ENCODE data around the gene CLIP2.
A peak's percentile ranks its signal among the peaks of the same experiment; 100 is the strongest.

Gene CLIP2

DNA sequence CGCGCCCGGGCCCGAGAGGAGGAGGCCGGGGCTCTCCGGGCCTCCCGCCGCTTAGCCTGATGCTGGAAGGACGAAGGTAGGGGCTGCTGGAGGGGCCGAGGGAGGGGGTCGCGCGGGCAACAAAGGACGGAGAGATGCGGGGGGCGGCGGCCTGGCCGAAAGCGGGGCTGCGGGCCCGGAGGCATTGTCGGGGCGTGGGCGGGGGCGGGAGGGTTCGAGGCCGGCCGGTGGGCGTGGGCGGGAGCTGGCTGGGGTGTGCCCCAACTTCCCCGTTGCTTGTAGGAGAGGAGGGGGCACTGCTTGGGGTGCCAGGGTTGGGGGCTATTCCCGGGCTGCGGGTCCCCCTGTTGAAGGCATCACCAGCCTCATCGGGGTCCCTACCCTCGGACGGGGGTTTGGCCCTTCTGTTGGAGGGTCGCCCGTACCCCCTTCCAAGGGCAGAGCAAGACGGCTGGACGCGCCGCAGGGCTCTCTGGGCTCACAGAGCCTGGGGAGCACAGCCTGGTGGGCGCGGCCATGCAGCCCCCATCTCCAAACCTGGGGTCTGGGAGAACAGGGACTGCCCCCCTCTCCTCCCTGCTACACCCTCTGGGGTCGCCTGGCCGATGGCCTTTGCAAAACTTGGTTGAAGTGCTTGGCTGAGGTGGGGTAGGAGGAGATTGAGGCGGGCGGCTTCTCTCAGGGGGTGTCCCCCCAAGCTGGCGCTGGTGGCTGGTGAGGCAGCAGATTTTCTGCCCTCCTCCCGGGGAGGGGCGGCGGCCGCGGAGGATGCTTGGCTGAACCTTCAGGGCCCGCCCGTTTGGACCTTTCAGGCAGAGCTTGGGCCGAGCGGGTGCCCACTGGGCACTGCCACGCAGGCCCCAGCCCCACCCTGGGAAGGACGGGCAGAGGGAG, 699 bp downstream of the CLIP2 start:
- Histone ChIP-seq H3K4me1 (ENCODE audit: insufficient read depth, low read length) (peaks cover 20% of the 10 kb centered on the region), H3K36me3 (ENCODE audit: insufficient read depth, low read length) (no peaks in the 10 kb centered on the region), H3K4me3 (ENCODE audit: low read length) (peak overlapping the region; percentile 84), H3K27me3 (ENCODE audit: insufficient read depth, low read length) (peaks cover 23% of the 10 kb centered on the region), H3K27ac (ENCODE audit: low read depth, low read length) (no peak overlapping the region), H3K9me3 (ENCODE audit: insufficient read depth, low read depth, low read length) (no peaks in the 10 kb centered on the region), H3K9ac (ENCODE audit: low read depth, low read length) (peak overlapping the region; percentile 79)
- WGBS = 1% methylated on average over 60 of the region's 60 CpGs

DNA sequence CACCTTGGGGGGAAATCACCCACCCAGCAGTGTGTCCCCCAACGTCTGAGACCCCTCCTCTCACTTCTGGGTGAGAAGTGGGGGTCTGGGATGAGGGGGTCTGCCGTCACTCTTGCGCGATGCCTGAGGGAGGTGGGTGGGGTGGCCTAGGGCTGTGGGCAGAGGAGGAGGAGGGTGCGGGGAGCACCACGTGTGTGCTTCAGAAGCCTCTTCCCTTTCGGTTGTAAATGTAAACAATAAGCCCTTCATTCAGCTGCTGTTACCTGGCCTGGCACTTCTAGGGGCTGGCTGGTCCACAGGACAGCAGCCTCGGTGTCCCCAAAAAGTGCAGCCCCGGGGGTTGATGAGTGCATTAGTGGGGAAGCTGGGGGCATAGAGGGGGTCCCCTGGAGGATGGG, 1.3 kb downstream of the CLIP2 start:
- H3K27ac ChIP-seq (ENCODE audit: low read depth, low read length) = no peak overlapping the region
- 16% methylated on average over 8 of the region's 9 CpGs for WGBS

DNA sequence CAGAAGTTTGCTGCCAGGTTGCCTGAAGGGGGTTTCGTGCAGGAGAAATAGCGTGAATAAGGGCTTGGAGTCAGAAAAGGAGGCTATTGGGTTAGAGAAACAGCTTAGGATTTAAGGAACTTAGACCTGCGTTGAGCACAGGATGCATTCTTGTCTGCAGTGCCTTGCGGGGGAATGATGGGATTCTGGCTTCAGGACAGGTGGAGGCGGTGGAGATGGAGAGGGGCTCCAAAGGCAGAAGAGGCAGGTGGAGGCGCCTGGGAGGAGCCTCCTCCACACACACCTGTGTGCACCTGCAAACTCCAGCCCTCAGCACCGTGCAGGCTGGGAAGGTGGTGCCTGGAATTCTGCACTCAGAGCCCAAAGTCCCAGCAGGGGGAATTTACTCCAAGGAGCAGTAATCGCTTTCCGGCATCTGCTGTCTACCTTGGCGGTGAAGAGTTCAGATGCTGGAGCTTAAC, 1.8 kb downstream of the CLIP2 start:
- H3K9me3 ChIP-seq (ENCODE audit: insufficient read depth, low read depth, low read length) = no peaks in the 10 kb centered on the region
- H3K36me3 ChIP-seq (ENCODE audit: insufficient read depth, low read length) = no peaks in the 10 kb centered on the region
- WGBS = 64% methylated on average over 10 of the region's 10 CpGs
- H3K27me3 ChIP-seq (ENCODE audit: insufficient read depth, low read length) = peaks cover 23% of the 10 kb centered on the region
- H3K4me1 ChIP-seq (ENCODE audit: insufficient read depth, low read length) = peaks cover 19% of the 10 kb centered on the region
- H3K4me3 ChIP-seq (ENCODE audit: low read length) = peak overlapping the region; percentile 84
- H3K9ac ChIP-seq (ENCODE audit: low read depth, low read length) = no peak overlapping the region
- H3K27ac ChIP-seq (ENCODE audit: low read depth, low read length) = no peak overlapping the region

More for the DNA sequence above, 1.3 kb downstream of the CLIP2 start:
- Histone ChIP-seq H3K36me3 (ENCODE audit: insufficient read depth, low read length) (no peaks in the 10 kb centered on the region), H3K9ac (ENCODE audit: low read depth, low read length) (no peak overlapping the region), H3K27me3 (ENCODE audit: insufficient read depth, low read length) (peaks cover 23% of the 10 kb centered on the region), H3K4me3 (ENCODE audit: low read length) (peak overlapping the region; percentile 84), H3K4me1 (ENCODE audit: insufficient read depth, low read length) (peaks cover 19% of the 10 kb centered on the region), H3K9me3 (ENCODE audit: insufficient read depth, low read depth, low read length) (no peaks in the 10 kb centered on the region)

DNA sequence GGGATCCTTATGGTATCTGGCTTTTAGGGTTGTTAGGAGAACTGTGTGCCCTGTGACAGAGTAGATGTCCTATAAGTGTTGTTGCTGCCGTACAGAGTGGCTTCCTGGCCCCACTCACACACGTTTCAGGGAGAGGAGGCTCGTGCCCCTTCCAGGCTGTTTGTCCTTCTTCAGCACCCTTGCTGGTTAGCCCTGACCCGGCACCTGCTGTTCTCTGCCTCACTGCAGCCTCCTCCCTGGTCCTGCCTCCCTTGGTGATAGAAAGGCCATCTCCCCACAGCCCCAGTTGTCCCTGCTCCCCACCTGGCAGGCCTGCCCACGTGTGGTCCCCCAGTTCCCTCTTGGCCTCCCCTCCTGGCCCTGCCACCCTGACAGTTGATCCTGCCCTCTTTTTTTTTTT, 2.3 kb downstream of the CLIP2 start:
- no peak overlapping the region for H3K27ac ChIP-seq (ENCODE audit: low read depth, low read length)
- no peak overlapping the region for H3K9ac ChIP-seq (ENCODE audit: low read depth, low read length)
- H3K4me1 ChIP-seq (ENCODE audit: insufficient read depth, low read length) = peaks cover 19% of the 10 kb centered on the region
- no peak overlapping the region for H3K4me3 ChIP-seq (ENCODE audit: low read length)
- no peaks in the 10 kb centered on the region for H3K36me3 ChIP-seq (ENCODE audit: insufficient read depth, low read length)
- WGBS = 91% methylated on average over 5 of the region's 5 CpGs
- H3K9me3 ChIP-seq (ENCODE audit: insufficient read depth, low read depth, low read length) = no peaks in the 10 kb centered on the region
- H3K27me3 ChIP-seq (ENCODE audit: insufficient read depth, low read length) = peaks cover 23% of the 10 kb centered on the region

DNA sequence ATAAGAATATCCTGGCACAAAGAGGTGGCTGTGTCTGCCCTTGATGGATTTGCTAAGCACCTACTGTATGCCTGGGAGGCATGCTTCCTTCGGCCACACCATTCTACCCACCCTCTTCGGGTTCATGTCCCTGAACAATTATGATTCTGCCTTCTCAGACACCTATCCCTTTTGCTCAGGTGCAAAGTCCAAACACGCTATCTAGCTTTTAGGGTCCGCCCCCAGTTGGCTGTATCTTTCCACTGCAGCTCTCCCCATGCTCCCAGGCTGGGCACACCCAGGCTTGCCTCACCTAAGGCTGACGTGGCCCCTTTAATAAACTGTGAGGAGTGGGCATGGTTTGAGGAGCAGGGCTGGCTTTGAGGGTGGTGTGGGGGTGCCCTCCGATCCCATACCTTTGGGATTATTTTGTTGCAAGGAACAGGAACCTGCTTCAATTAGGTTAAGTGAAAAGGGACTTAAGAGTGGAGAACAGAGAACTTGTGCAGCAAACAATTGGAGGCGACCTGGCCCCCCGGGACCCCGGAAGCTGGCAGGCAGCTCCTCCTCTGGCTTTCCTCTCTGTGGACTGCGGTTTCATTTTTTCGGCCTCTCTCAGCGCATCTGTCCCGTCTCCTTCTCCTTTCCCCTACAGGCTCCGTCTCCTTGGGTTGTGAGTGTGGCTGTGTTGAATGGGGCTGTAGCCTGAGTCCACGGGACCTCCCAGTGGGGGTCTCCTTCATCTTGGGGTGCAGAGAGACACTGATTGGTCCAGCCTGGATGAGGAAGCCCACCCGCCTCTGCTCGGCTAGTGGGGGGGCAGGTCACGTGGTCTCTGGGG, 3.8 kb downstream of the CLIP2 start:
- Histone ChIP-seq H3K9ac (ENCODE audit: low read depth, low read length) (no peak overlapping the region), H3K4me1 (ENCODE audit: insufficient read depth, low read length) (peaks cover 19% of the 10 kb centered on the region), H3K27me3 (ENCODE audit: insufficient read depth, low read length) (peaks cover 22% of the 10 kb centered on the region), H3K27ac (ENCODE audit: low read depth, low read length) (no peak overlapping the region), H3K36me3 (ENCODE audit: insufficient read depth, low read length) (no peaks in the 10 kb centered on the region), H3K9me3 (ENCODE audit: insufficient read depth, low read depth, low read length) (no peaks in the 10 kb centered on the region), H3K4me3 (ENCODE audit: low read length) (no peak overlapping the region)
- 88% methylated on average over 14 of the region's 18 CpGs for WGBS

DNA sequence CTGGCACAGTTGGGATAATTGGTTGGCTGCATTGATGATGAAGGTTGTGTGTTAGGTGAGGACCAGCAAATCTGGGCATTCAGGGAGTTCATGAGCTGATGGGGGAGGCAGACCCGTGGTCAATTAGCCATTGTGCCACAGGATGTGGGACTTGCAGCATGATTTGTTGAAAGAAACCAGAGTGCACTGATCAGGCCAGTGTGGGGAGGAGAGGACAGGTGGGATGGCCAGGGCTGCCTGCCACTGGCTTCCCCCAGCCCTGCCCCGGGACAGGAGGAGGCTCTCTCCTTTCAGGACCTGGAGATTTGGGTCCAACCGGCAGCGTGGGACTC, 4.3 kb downstream of the CLIP2 start:
- Histone ChIP-seq H3K4me1 (ENCODE audit: insufficient read depth, low read length) (peaks cover 14% of the 10 kb centered on the region), H3K27ac (ENCODE audit: low read depth, low read length) (no peak overlapping the region), H3K27me3 (ENCODE audit: insufficient read depth, low read length) (peaks cover 16% of the 10 kb centered on the region), H3K4me3 (ENCODE audit: low read length) (no peak overlapping the region), H3K36me3 (ENCODE audit: insufficient read depth, low read length) (no peaks in the 10 kb centered on the region), H3K9ac (ENCODE audit: low read depth, low read length) (no peak overlapping the region), H3K9me3 (ENCODE audit: insufficient read depth, low read depth, low read length) (no peaks in the 10 kb centered on the region)
- WGBS = 73% methylated on average over 4 of the region's 4 CpGs

DNA sequence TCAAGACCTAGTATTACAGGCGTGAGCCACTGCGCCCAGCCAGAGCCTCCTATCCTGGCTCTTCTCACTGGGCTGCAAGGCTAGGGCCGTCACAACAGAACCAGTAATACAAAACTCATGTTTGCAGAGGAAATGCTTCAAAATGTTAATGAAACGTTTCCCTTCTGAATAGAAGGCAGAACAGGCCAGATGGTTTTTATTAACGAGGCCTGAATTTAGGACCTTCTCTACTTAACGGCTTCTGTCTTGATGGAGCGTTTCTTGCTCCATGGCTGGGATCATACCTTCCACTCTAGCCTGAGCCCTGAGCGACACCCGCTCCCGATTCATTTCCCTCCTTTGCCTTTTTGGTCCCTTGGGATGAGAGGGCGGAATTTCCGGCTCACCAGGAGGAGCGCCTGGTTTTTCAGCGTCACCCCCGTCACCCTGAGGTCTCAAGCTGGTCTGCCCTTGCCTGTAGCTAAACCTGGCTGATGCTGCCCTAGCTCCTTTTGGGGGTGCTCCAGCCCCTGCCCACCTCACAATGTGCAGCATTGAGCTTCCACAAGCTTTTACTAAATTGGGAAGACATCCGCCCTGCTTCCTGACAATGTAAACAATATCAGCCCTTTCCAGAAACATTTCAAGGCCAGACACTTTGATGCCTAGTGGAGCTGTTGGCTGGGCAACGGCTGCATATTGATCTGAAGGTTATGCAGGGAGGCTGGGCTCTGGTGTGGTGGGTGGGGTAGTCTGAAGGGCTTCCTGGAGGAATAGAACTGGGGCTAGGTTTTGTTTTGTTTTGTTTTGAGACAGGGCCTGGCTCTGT, 5.2 kb downstream of the CLIP2 start:
- WGBS = 67% methylated on average over 17 of the region's 17 CpGs
- Histone ChIP-seq H3K27ac (ENCODE audit: low read depth, low read length) (no peak overlapping the region), H3K27me3 (ENCODE audit: insufficient read depth, low read length) (peaks cover 11% of the 10 kb centered on the region), H3K4me1 (ENCODE audit: insufficient read depth, low read length) (peaks cover 14% of the 10 kb centered on the region), H3K9ac (ENCODE audit: low read depth, low read length) (0 out of 2 replicates have a peak overlapping the region, but pooled peaks have one; percentile 5), H3K9me3 (ENCODE audit: insufficient read depth, low read depth, low read length) (no peaks in the 10 kb centered on the region), H3K36me3 (ENCODE audit: insufficient read depth, low read length) (no peaks in the 10 kb centered on the region), H3K4me3 (ENCODE audit: low read length) (no peak overlapping the region)

DNA sequence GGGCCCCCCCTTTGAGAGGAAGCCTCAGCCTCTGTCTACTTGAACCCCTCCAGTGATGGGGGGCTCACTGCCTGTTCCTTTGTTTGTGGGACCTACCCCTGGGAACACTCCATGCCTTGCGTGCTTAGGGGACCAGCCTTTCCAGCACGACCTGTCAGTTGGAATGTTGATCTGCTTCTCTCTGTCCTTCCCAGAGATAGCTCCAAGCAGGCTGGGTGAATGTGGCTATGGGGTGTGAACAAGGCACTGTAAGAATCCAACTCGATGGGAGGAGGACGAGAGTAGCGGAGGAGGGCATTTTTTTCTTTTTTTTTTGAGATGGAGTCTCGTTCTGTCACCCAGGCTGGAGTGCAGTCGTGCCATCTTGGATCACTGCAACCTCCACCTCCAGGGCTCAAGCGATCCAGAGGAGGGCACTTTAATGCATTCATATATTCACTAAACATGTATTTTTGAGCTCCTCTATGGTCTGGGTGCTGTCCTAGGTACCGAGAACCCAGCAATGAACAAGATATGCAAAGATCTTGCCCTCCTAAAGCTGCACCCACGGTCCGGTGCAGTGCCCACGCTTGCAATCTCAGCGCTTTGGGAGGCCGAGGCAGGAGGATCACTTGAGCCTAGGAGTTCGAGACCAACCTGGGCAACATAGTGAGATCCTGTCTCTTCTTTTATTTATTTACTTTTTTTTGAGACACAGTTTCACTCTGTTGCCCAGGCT, 8.5 kb downstream of the CLIP2 start:
- Histone ChIP-seq H3K4me1 (ENCODE audit: insufficient read depth, low read length) (peaks cover 9% of the 10 kb centered on the region), H3K36me3 (ENCODE audit: insufficient read depth, low read length) (no peaks in the 10 kb centered on the region), H3K9me3 (ENCODE audit: insufficient read depth, low read depth, low read length) (no peaks in the 10 kb centered on the region), H3K9ac (ENCODE audit: low read depth, low read length) (no peak overlapping the region), H3K27ac (ENCODE audit: low read depth, low read length) (no peak overlapping the region), H3K27me3 (ENCODE audit: insufficient read depth, low read length) (no peaks in the 10 kb centered on the region), H3K4me3 (ENCODE audit: low read length) (no peak overlapping the region)
- 94% methylated on average over 15 of the region's 15 CpGs for WGBS

DNA sequence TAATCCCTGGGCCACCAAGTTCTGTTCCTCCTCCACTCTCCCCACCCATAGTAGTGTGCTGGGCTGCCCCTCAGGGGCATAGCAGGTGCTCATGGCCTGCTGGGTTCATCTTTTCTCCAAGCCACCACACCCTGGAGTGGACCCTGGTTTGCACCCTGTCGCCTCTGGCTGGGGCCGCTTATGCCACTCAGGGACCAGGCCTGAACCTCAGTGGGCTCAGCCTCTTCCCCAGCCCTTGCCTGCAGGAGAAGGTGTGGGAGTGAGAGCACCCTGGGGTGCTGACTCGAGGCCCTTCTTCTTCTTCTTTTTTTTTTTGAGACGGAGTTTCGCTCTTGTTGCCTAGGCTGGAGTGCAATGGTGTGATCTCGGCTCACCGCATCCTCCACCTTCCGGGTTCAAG, 10.2 kb downstream of the CLIP2 start:
- H3K27ac ChIP-seq (ENCODE audit: low read depth, low read length) = no peak overlapping the region
- peaks cover 7% of the 10 kb centered on the region for H3K4me1 ChIP-seq (ENCODE audit: insufficient read depth, low read length)

DNA sequence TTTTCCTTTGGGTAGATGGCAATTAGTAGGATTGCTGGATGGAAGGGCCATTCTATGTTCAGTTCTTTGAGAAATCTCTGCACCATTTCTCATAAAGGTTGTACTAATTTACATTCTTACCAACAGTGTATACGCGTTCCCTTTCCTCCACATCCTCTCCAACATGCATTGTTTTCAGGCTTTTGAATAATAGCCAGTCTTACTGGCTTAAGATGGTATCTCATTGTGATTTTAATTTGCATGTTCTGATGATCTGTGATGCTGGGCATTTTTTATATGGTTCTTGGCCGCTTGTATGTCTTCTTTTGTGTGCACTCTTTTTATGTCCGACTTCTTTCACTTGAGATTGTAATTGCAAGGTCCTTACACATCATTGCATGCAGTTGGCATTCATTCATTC, 11.7 kb downstream of the CLIP2 start:
- WGBS = 91% methylated on average over 4 of the region's 4 CpGs
- no peak overlapping the region for H3K9ac ChIP-seq (ENCODE audit: low read depth, low read length)
- no peak overlapping the region for H3K4me3 ChIP-seq (ENCODE audit: low read length)
- no peaks in the 10 kb centered on the region for H3K36me3 ChIP-seq (ENCODE audit: insufficient read depth, low read length)
- H3K27me3 ChIP-seq (ENCODE audit: insufficient read depth, low read length) = no peaks in the 10 kb centered on the region
- H3K4me1 ChIP-seq (ENCODE audit: insufficient read depth, low read length) = no peaks in the 10 kb centered on the region
- H3K9me3 ChIP-seq (ENCODE audit: insufficient read depth, low read depth, low read length) = no peaks in the 10 kb centered on the region
- H3K27ac ChIP-seq (ENCODE audit: low read depth, low read length) = no peak overlapping the region

More for the DNA sequence above, 10.2 kb downstream of the CLIP2 start:
- WGBS = 95% methylated on average over 8 of the region's 8 CpGs
- no peak overlapping the region for H3K4me3 ChIP-seq (ENCODE audit: low read length)
- no peak overlapping the region for H3K9ac ChIP-seq (ENCODE audit: low read depth, low read length)
- no peaks in the 10 kb centered on the region for H3K36me3 ChIP-seq (ENCODE audit: insufficient read depth, low read length)
- no peaks in the 10 kb centered on the region for H3K27me3 ChIP-seq (ENCODE audit: insufficient read depth, low read length)
- no peaks in the 10 kb centered on the region for H3K9me3 ChIP-seq (ENCODE audit: insufficient read depth, low read depth, low read length)

Measured in HUES64 (cell line).